ENCODE results near the gene MCUR1. TPM values are rescaled to one million over a fixed set of nuclear protein-coding genes. Genes with fewer than 3 reads are reported as not detected.

The MCUR1 gene
- total RNA-seq = 8.0 and 9.6 TPM in 2 replicates

GRCh38 chr6:13814176-13814937 lies at the start of gene MCUR1:
MCUR1 (minus strand) TSS chr6:13814557; CDS start chr6:13814429, 128 bp downstream.

Other genes starting within 250 kb of the MCUR1 start
- 6.5 and 8.5 TPM in 2 replicates for gene SIRT5, start 240.0 kb downstream of the MCUR1 start, total RNA-seq
- gene NOL7, start 199.2 kb downstream of the MCUR1 start, total RNA-seq = 51.7 and 59.7 TPM in 2 replicates
- gene RANBP9, start 102.7 kb downstream of the MCUR1 start, total RNA-seq = 37.4 and 53.3 TPM in 2 replicates
- 0.30 and 1.8 TPM in 2 replicates for gene RNF182, start 110.4 kb upstream of the MCUR1 start, total RNA-seq